ENCODE results near the gene REC114.

DNA sequence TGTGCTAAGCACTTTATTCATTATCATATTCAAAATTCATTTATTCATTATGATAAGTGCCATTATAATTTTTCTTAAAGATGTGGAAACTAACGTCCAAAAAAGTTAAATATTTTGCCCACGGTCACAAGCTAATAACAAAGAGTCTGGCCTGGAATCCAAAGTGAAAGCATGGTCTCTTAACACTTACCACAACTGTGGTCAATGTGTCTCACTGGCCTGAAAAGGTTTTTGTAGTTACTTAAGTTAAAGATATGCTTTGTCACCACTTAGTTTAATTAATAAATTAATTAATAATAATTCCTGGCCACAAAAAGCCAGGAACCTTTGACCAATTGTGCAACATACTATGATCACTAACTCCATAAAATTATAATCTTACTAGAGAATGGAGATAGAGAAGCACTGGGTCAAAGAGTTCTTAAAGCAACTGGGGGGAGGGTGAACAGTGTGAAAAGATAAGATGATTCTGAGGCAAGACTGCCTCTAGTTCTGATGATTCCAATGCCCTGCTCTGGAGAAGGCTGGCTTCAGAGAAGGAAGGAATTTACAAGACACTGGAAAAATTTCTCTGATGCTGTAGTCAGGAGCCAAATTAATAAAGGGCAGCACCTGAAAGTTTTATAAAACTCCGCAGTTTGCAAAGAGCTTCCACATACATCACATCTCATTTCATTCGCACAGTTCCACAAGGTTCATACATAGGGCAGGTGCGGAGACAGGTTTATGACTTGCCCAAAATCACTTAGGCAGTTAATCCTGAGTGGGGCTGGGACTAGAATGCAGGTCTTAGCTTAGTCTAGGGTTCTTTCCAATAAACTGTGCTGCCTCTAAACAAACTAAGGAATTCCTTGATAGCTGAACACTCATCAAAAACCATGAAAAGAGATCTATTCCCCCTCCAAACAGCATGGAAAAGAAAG is 157.7 kb downstream of the REC114 start:
- no peak for TF ChIP-seq IRF2 (CRISPR knock-in tag; IDR thresholded peaks at IDR 0.05; ENCODE audit: borderline replicate concordance, low read depth)
- TF ChIP-seq, protein P1, sequence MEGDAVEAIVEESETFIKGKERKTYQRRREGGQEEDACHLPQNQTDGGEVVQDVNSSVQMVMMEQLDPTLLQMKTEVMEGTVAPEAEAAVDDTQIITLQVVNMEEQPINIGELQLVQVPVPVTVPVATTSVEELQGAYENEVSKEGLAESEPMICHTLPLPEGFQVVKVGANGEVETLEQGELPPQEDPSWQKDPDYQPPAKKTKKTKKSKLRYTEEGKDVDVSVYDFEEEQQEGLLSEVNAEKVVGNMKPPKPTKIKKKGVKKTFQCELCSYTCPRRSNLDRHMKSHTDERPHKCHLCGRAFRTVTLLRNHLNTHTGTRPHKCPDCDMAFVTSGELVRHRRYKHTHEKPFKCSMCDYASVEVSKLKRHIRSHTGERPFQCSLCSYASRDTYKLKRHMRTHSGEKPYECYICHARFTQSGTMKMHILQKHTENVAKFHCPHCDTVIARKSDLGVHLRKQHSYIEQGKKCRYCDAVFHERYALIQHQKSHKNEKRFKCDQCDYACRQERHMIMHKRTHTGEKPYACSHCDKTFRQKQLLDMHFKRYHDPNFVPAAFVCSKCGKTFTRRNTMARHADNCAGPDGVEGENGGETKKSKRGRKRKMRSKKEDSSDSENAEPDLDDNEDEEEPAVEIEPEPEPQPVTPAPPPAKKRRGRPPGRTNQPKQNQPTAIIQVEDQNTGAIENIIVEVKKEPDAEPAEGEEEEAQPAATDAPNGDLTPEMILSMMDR (IDR thresholded peaks at IDR 0.05): no peak
- TF ChIP-seq, protein P2, sequence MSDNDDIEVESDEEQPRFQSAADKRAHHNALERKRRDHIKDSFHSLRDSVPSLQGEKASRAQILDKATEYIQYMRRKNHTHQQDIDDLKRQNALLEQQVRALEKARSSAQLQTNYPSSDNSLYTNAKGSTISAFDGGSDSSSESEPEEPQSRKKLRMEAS (CRISPR knock-in tag; IDR thresholded peaks at IDR 0.05): no peak
- TF ChIP-seq, protein P3, sequence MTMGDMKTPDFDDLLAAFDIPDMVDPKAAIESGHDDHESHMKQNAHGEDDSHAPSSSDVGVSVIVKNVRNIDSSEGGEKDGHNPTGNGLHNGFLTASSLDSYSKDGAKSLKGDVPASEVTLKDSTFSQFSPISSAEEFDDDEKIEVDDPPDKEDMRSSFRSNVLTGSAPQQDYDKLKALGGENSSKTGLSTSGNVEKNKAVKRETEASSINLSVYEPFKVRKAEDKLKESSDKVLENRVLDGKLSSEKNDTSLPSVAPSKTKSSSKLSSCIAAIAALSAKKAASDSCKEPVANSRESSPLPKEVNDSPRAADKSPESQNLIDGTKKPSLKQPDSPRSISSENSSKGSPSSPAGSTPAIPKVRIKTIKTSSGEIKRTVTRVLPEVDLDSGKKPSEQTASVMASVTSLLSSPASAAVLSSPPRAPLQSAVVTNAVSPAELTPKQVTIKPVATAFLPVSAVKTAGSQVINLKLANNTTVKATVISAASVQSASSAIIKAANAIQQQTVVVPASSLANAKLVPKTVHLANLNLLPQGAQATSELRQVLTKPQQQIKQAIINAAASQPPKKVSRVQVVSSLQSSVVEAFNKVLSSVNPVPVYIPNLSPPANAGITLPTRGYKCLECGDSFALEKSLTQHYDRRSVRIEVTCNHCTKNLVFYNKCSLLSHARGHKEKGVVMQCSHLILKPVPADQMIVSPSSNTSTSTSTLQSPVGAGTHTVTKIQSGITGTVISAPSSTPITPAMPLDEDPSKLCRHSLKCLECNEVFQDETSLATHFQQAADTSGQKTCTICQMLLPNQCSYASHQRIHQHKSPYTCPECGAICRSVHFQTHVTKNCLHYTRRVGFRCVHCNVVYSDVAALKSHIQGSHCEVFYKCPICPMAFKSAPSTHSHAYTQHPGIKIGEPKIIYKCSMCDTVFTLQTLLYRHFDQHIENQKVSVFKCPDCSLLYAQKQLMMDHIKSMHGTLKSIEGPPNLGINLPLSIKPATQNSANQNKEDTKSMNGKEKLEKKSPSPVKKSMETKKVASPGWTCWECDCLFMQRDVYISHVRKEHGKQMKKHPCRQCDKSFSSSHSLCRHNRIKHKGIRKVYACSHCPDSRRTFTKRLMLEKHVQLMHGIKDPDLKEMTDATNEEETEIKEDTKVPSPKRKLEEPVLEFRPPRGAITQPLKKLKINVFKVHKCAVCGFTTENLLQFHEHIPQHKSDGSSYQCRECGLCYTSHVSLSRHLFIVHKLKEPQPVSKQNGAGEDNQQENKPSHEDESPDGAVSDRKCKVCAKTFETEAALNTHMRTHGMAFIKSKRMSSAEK (CRISPR knock-in tag; IDR thresholded peaks at IDR 0.05; ENCODE audit: borderline replicate concordance): no peak
- TF ChIP-seq, protein P4, sequence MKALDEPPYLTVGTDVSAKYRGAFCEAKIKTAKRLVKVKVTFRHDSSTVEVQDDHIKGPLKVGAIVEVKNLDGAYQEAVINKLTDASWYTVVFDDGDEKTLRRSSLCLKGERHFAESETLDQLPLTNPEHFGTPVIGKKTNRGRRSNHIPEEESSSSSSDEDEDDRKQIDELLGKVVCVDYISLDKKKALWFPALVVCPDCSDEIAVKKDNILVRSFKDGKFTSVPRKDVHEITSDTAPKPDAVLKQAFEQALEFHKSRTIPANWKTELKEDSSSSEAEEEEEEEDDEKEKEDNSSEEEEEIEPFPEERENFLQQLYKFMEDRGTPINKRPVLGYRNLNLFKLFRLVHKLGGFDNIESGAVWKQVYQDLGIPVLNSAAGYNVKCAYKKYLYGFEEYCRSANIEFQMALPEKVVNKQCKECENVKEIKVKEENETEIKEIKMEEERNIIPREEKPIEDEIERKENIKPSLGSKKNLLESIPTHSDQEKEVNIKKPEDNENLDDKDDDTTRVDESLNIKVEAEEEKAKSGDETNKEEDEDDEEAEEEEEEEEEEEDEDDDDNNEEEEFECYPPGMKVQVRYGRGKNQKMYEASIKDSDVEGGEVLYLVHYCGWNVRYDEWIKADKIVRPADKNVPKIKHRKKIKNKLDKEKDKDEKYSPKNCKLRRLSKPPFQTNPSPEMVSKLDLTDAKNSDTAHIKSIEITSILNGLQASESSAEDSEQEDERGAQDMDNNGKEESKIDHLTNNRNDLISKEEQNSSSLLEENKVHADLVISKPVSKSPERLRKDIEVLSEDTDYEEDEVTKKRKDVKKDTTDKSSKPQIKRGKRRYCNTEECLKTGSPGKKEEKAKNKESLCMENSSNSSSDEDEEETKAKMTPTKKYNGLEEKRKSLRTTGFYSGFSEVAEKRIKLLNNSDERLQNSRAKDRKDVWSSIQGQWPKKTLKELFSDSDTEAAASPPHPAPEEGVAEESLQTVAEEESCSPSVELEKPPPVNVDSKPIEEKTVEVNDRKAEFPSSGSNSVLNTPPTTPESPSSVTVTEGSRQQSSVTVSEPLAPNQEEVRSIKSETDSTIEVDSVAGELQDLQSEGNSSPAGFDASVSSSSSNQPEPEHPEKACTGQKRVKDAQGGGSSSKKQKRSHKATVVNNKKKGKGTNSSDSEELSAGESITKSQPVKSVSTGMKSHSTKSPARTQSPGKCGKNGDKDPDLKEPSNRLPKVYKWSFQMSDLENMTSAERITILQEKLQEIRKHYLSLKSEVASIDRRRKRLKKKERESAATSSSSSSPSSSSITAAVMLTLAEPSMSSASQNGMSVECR (CRISPR knock-in tag; IDR thresholded peaks at IDR 0.05; ENCODE audit: borderline replicate concordance): no peak
- no peak for TF ChIP-seq ESRRA (CRISPR knock-in tag; IDR thresholded peaks at IDR 0.05; ENCODE audit: borderline replicate concordance)
- TF ChIP-seq, protein P5, sequence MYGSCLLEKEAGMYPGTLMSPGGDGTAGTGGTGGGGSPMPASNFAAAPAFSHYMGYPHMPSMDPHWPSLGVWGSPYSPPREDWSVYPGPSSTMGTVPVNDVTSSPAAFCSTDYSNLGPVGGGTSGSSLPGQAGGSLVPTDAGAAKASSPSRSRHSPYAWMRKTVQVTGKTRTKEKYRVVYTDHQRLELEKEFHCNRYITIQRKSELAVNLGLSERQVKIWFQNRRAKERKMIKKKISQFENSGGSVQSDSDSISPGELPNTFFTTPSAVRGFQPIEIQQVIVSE (CRISPR knock-in tag; IDR thresholded peaks at IDR 0.05; ENCODE audit: borderline replicate concordance): no peak
- TF ChIP-seq, protein P6, sequence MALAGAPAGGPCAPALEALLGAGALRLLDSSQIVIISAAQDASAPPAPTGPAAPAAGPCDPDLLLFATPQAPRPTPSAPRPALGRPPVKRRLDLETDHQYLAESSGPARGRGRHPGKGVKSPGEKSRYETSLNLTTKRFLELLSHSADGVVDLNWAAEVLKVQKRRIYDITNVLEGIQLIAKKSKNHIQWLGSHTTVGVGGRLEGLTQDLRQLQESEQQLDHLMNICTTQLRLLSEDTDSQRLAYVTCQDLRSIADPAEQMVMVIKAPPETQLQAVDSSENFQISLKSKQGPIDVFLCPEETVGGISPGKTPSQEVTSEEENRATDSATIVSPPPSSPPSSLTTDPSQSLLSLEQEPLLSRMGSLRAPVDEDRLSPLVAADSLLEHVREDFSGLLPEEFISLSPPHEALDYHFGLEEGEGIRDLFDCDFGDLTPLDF (CRISPR knock-in tag; IDR thresholded peaks at IDR 0.05): no peak
- TF ChIP-seq, protein P7, sequence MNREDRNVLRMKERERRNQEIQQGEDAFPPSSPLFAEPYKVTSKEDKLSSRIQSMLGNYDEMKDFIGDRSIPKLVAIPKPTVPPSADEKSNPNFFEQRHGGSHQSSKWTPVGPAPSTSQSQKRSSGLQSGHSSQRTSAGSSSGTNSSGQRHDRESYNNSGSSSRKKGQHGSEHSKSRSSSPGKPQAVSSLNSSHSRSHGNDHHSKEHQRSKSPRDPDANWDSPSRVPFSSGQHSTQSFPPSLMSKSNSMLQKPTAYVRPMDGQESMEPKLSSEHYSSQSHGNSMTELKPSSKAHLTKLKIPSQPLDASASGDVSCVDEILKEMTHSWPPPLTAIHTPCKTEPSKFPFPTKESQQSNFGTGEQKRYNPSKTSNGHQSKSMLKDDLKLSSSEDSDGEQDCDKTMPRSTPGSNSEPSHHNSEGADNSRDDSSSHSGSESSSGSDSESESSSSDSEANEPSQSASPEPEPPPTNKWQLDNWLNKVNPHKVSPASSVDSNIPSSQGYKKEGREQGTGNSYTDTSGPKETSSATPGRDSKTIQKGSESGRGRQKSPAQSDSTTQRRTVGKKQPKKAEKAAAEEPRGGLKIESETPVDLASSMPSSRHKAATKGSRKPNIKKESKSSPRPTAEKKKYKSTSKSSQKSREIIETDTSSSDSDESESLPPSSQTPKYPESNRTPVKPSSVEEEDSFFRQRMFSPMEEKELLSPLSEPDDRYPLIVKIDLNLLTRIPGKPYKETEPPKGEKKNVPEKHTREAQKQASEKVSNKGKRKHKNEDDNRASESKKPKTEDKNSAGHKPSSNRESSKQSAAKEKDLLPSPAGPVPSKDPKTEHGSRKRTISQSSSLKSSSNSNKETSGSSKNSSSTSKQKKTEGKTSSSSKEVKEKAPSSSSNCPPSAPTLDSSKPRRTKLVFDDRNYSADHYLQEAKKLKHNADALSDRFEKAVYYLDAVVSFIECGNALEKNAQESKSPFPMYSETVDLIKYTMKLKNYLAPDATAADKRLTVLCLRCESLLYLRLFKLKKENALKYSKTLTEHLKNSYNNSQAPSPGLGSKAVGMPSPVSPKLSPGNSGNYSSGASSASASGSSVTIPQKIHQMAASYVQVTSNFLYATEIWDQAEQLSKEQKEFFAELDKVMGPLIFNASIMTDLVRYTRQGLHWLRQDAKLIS (CRISPR knock-in tag; IDR thresholded peaks at IDR 0.05; ENCODE audit: borderline replicate concordance): no peak
- TF ChIP-seq CREB1 (CRISPR knock-in tag; IDR thresholded peaks at IDR 0.05): no peak
- no peak for TF ChIP-seq CREM (CRISPR knock-in tag; IDR thresholded peaks at IDR 0.05)
- TF ChIP-seq, protein P8, sequence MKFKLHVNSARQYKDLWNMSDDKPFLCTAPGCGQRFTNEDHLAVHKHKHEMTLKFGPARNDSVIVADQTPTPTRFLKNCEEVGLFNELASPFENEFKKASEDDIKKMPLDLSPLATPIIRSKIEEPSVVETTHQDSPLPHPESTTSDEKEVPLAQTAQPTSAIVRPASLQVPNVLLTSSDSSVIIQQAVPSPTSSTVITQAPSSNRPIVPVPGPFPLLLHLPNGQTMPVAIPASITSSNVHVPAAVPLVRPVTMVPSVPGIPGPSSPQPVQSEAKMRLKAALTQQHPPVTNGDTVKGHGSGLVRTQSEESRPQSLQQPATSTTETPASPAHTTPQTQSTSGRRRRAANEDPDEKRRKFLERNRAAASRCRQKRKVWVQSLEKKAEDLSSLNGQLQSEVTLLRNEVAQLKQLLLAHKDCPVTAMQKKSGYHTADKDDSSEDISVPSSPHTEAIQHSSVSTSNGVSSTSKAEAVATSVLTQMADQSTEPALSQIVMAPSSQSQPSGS (CRISPR knock-in tag; IDR thresholded peaks at IDR 0.05; ENCODE audit: borderline replicate concordance, low read depth): no peak
